Smooth muscle cell (in vitro differentiated cells): ENCODE measurements around the gene CIITA. TPM values are rescaled to one million over a fixed set of nuclear protein-coding genes. Genes with fewer than 3 reads are reported as not detected.

Experiments
- DNase-seq: peaks from one replicate; lab custom pipeline; 2025; ENCODE audit not compliant: unreplicated experiment; lab: John Stamatoyannopoulos, UW
- H2AFZ ChIP-seq: fragments of 200-600 bp; sonication (generic); 2 replicates; pipeline ENCODE4 v1.6.0; 2016; ENCODE audit warnings: antibody characterized with exemption, low read depth, mild to moderate bottlenecking
- H3F3A ChIP-seq: fragments of 200-600 bp; sonication (generic); 2 replicates; pipeline ENCODE4 v1.6.0; 2017; ENCODE audit warnings: antibody characterized with exemption, low read depth
- H3K27ac ChIP-seq: fragments of 200-600 bp; sonication (generic); 2 replicates; pipeline ENCODE4 v1.5.1; 2016; ENCODE audit warnings: low read depth, mild to moderate bottlenecking
- H3K27me3 ChIP-seq: fragments of 200-600 bp; sonication (generic); 2 replicates; pipeline ENCODE4 v1.6.1; 2016; ENCODE audit warnings: low read depth, mild to moderate bottlenecking
- H3K36me3 ChIP-seq: fragments of 200-600 bp; sonication (generic); 2 replicates; pipeline ENCODE4 v1.5.1; 2016; ENCODE audit warnings: low read depth
- H3K4me1 ChIP-seq: fragments of 200-600 bp; sonication (generic); 2 replicates; pipeline ENCODE4 v1.5.1; 2016; ENCODE audit warnings: low read depth
- H3K4me2 ChIP-seq: fragments of 200-600 bp; sonication (generic); 2 replicates; pipeline ENCODE4 v1.6.0; 2016; ENCODE audit warnings: mild to moderate bottlenecking
- H3K4me3 ChIP-seq: fragments of 200-600 bp; sonication (generic); 2 replicates; pipeline ENCODE4 v1.5.1; 2016; ENCODE audit warnings: mild to moderate bottlenecking
- H3K79me2 ChIP-seq: fragments of 200-600 bp; sonication (generic); 2 replicates; pipeline ENCODE4 v1.6.0; 2016; ENCODE audit warnings: low read depth, mild to moderate bottlenecking
- H3K9ac ChIP-seq: fragments of 200-600 bp; sonication (generic); 2 replicates; pipeline ENCODE4 v1.6.0; 2016; ENCODE audit warnings: low read depth
- H3K9me3 ChIP-seq: fragments of 200-600 bp; sonication (generic); replicated peaks from 2 replicates; pipeline ENCODE4 v1.5.1; 2016; ENCODE audit warnings: low read depth
- H4K20me1 ChIP-seq: fragments of 200-600 bp; sonication (generic); 2 replicates; pipeline ENCODE4 v1.6.0; 2016; ENCODE audit warnings: low read depth
- CTCF ChIP-seq: fragments of 200-600 bp; sonication (generic); IDR thresholded peaks from 2 replicates; pipeline ENCODE4 v1.5.1; 2017; ENCODE audit warnings: borderline replicate concordance, mild to moderate bottlenecking, antibody characterized with exemption; ENCODE audit not compliant: insufficient read depth, poor library complexity, severe bottlenecking
- WGBS: methylation state at CpG from one replicate; pipeline ENCODE4 v1.1.7; 2016; ENCODE audit warnings: low lambda C conversion rate; 5-methylcytosine and 5-hydroxymethylcytosine counted together
- polyA plus RNA-seq: library from polyadenylated mRNA; unstranded; fragments of >200 nt; fragmentation: Nextera tagmentation; extraction: Ambion mirVana; gene quantifications from 2 replicates; pipeline ENCODE4 v1.2.1, GENCODE V29; 2016
- total RNA-seq: library from RNA; depleted of rRNA; stranded (reverse); fragments of >200 nt; gene quantifications from 2 replicates; pipeline ENCODE4 v1.2.3, GENCODE V29; 2014

Gene CIITA
- total and polyA plus RNA-seq, 2 experiments from 2014 or later: 0.31 TPM; not detected in 1

DNA sequence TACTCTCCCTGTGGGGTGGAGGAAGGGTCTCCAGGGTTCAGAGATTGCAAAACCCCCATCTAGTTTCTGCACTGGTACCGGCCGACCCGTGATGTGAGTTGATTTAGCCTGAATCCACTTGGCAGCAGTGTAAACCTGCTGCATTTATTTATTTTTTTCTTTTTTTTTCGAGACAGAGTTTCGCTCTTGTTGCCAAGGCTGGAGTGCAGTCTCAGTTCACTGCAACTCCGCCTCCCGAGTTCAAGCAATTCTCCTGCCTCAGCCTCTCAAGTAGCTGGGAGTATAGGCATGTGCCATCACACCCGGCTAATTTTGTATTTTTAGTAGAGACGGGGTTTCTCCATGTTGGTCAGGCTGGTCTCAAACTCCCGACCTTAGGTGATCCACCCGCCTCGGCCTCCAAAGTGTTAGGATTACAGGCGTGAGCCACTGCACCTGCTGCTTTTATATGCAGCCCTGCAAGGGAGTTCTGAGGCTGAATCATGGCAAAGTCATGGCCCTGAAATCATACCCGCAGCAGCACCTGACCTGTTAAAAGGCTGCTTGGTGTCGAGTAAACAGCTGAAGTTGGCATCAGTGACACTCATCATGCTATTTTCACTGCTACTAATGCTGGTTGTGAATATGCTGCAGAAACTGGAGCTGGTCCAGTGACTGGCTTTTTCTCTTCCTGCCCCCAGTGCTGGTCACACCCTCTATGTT, 43.9 kb downstream of the CIITA start:
- Histone ChIP-seq H3K79me2 (no peaks in the 10 kb centered on the region), H3K4me1 (no peaks in the 10 kb centered on the region), H3K36me3 (peaks cover 3% of the 10 kb centered on the region), H3K9ac (no peak overlapping the region), H3F3A (no peaks in the 10 kb centered on the region), H4K20me1 (peaks cover 14% of the 10 kb centered on the region), H3K4me3 (no peak overlapping the region), H3K27me3 (no peaks in the 10 kb centered on the region), H3K4me2 (no peak overlapping the region), H2AFZ (no peak overlapping the region), H3K27ac (no peak overlapping the region), H3K9me3 (no peaks in the 10 kb centered on the region)
- no peak for DNase-seq
- 96% methylated on average over 15 of the region's 15 CpGs for WGBS
- no peak for TF ChIP-seq CTCF

GRCh38 chr16:10921536-10922327, 44.7 kb downstream of the CIITA start:
- peaks cover 3% of the 10 kb centered on the region for H3K36me3 ChIP-seq
- no peaks in the 10 kb centered on the region for H3K4me1 ChIP-seq
- DNase-seq: no peak
- no peak overlapping the region for H3K27ac ChIP-seq
- peaks cover 14% of the 10 kb centered on the region for H4K20me1 ChIP-seq
- no peak overlapping the region for H3K4me2 ChIP-seq
- no peaks in the 10 kb centered on the region for H3K79me2 ChIP-seq
- no peaks in the 10 kb centered on the region for H3K9me3 ChIP-seq
- no peak overlapping the region for H3K9ac ChIP-seq
- no peak for TF ChIP-seq CTCF
- H2AFZ ChIP-seq: no peak overlapping the region
- no peaks in the 10 kb centered on the region for H3K27me3 ChIP-seq
- no peak overlapping the region for H3K4me3 ChIP-seq
- H3F3A ChIP-seq: no peaks in the 10 kb centered on the region
- 94% methylated on average over 10 of the region's 10 CpGs for WGBS

DNA sequence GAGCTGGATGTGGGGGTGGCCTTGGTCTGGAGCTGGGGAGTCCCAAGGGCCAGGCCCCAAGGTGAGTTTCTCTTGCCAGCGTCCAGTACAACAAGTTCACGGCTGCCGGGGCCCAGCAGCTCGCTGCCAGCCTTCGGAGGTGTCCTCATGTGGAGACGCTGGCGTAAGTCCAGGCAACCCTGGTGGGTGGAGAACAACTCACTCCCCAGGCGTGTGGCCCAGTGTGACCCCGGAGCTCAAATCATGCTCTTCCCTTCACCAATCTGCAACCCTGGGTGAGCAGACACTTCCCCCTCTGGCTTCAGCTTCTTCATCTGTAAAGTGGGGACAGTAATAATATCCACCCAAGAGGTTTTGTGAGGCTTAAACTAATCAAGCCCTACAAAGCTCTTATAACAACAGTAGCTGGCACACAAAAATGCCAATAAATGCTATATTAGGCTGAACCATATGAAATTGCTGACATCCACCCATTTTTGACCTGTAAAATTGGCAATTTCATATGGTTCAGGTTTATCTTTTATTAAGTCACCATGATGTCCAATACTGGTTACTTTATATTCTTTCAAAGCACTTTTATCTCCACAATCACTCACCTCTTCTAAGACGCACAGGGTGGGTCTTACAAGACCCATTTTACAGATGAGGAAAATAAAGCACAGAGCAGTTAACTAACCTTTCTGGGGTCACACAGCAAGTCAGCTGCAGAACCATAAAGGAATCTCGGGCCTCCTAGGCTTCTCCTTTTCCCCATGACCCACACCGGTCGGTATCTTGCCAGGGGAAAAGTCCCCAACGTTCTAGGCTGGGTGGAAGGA, 45.5 kb downstream of the CIITA start:
- Histone ChIP-seq H2AFZ (no peak overlapping the region), H3K4me2 (no peak overlapping the region), H4K20me1 (peaks cover 14% of the 10 kb centered on the region), H3K9ac (no peak overlapping the region), H3K9me3 (no peaks in the 10 kb centered on the region), H3K79me2 (no peaks in the 10 kb centered on the region), H3K4me1 (no peaks in the 10 kb centered on the region), H3F3A (no peaks in the 10 kb centered on the region), H3K27ac (no peak overlapping the region), H3K27me3 (no peaks in the 10 kb centered on the region), H3K36me3 (peaks cover 3% of the 10 kb centered on the region), H3K4me3 (no peak overlapping the region)
- no peak for TF ChIP-seq CTCF
- DNase-seq: no peak
- 94% methylated on average over 14 of the region's 14 CpGs for WGBS
